GM12878 (cell line): ENCODE measurements around the gene HERC2. TPM values are rescaled to one million over a fixed set of nuclear protein-coding genes. Genes with fewer than 3 reads are reported as not detected.

Experiments
- ATAC-seq: fragments of 200-7000 bp; cut with Tn5 transposase; 3 replicates; pipeline ENCODE4 v1.9.1; 2020; ENCODE audit warnings: mild to moderate bottlenecking, moderate library complexity
- BruUV-seq: library from RNA; stranded (reverse); fragments of 400-500 nt; replicated peaks from 2 replicates; lab custom pipeline; 2021; lab: Mats Ljungman, UMichigan
- CTCF ChIA-PET: fragments of 300-600 bp; sonication (Branson Sonifier 250); formaldehyde crosslinking; extraction: SDS; loops from one replicate; lab custom pipeline; 2021; ENCODE audit warnings: inconsistent platforms; lab: Yijun Ruan, JAX
- POLR2A ChIA-PET: fragments of 350-600 bp; formaldehyde crosslinking; extraction: SDS; loops from one replicate; lab custom pipeline; 2021; ENCODE audit warnings: inconsistent platforms; lab: Charles Lee
- RAD21 ChIA-PET: fragments of 300-600 bp; sonication (Branson Sonifier 250); formaldehyde crosslinking; loops from one replicate; lab custom pipeline; 2023; ENCODE audit warnings: antibody characterized with exemption; ENCODE audit not compliant: unreplicated experiment; lab: Charles Lee
- SMC1A ChIA-PET: fragments of 300-600 bp; sonication (Branson Sonifier 250); formaldehyde crosslinking; loops from one replicate; lab custom pipeline; 2023; ENCODE audit not compliant: unreplicated experiment, uncharacterized antibody; lab: Charles Lee
- DNase-seq: peaks from one replicate; pipeline ENCODE4 v3.0.0-alpha.2; 2011; ENCODE audit warnings: low read depth, low spot score
- FAIRE-seq: peaks from 3 replicates; lab custom pipeline; 2011; peaks lifted over from hg19 to GRCh38; lab: Jason Lieb, UNC
- H2AFZ ChIP-seq: 2 replicates; pipeline ENCODE4 v1.6.0; 2011; ENCODE audit warnings: low read depth, low read length, control low read depth; ENCODE audit not compliant: control insufficient read depth
- H3K27ac ChIP-seq: 2 replicates; pipeline ENCODE4 v1.5.1; 2011; ENCODE audit warnings: control low read depth; ENCODE audit not compliant: control insufficient read depth, insufficient read depth
- H3K27me3 ChIP-seq, 2 experiments: replicated peaks in 1 of 2; 2 replicates each; pipeline versions ENCODE4 v1.6.0 to v1.6.1; 2011; ENCODE audit warnings: low read length in 1 of 2; ENCODE audit not compliant: control insufficient read depth in 2 of 2, insufficient read depth in 2 of 2
- H3K36me3 ChIP-seq, 2 experiments: 2 replicates each; pipeline ENCODE4 v1.5.1; 2011; ENCODE audit warnings: low read length in 1 of 2; ENCODE audit not compliant: control insufficient read depth in 2 of 2, insufficient read depth in 2 of 2
- H3K4me1 ChIP-seq: 2 replicates; pipeline ENCODE4 v1.6.1; 2011; ENCODE audit warnings: mild to moderate bottlenecking, low read length, moderate library complexity, mixed read lengths; ENCODE audit not compliant: control insufficient read depth, insufficient read depth
- H3K4me2 ChIP-seq: 2 replicates; pipeline ENCODE4 v1.6.0; 2011; ENCODE audit warnings: control low read depth; ENCODE audit not compliant: control insufficient read depth, insufficient read depth
- H3K4me3 ChIP-seq: fragments of 200-600 bp; sonication (generic); 2 replicates; pipeline ENCODE4 v1.5.1; 2016
- H3K79me2 ChIP-seq: 2 replicates; pipeline ENCODE4 v1.6.0; 2011; ENCODE audit warnings: low read length; ENCODE audit not compliant: control insufficient read depth, insufficient read depth
- H3K9ac ChIP-seq: 2 replicates; pipeline ENCODE4 v1.8.0; 2011; ENCODE audit warnings: low read length, control low read depth, mixed read lengths; ENCODE audit not compliant: control insufficient read depth, insufficient read depth
- H3K9me3 ChIP-seq: replicated peaks from 3 replicates; pipeline ENCODE4 v1.5.1; 2011; ENCODE audit warnings: mild to moderate bottlenecking, low read length; ENCODE audit not compliant: control insufficient read depth, insufficient read depth
- H4K20me1 ChIP-seq: 2 replicates; pipeline ENCODE4 v1.6.0; 2011; ENCODE audit not compliant: control insufficient read depth, insufficient read depth
- ATF3 ChIP-seq: IDR thresholded peaks from 2 replicates; pipeline ENCODE4 v1.6.1; 2011; ENCODE audit warnings: low read depth, mild to moderate bottlenecking, low read length, moderate library complexity, borderline replicate concordance; ENCODE audit errors: extremely low read depth
- EP300 ChIP-seq, 2 experiments: fragments of 150-350 bp in 1 of 2; IDR thresholded peaks; 2 replicates each; pipeline ENCODE4 v1.6.1; 2011 to 2012; ENCODE audit warnings: low read depth in 2 of 2, low read length in 2 of 2, borderline replicate concordance in 1 of 2, improper control_type of control experiment in 1 of 2, inconsistent platforms in 1 of 2; ENCODE audit not compliant: control insufficient read depth in 1 of 2
- IKZF1 ChIP-seq: fragments of 450-650 bp; conservative IDR thresholded peaks from 2 replicates; pipeline ENCODE4 v1.6.1; 2017; ENCODE audit warnings: antibody characterized with exemption, mild to moderate bottlenecking
- NFIC ChIP-seq: IDR thresholded peaks from 2 replicates; pipeline ENCODE4 v1.6.1; 2012; ENCODE audit warnings: low read depth, mild to moderate bottlenecking, inconsistent platforms, low read length, moderate library complexity
- PAX5 ChIP-seq: IDR thresholded peaks from 2 replicates; pipeline ENCODE4 v1.6.1; 2011; ENCODE audit warnings: low read depth, low read length, borderline replicate concordance
- PML ChIP-seq: IDR thresholded peaks from 2 replicates; pipeline ENCODE4 v1.6.1; 2012; ENCODE audit warnings: low read length, inconsistent platforms
- RCOR1 ChIP-seq: conservative IDR thresholded peaks from 2 replicates; pipeline ENCODE4 v1.6.1; 2012; ENCODE audit warnings: low read depth, low read length, improper control_type of control experiment
- SMC3 ChIP-seq: IDR thresholded peaks from 2 replicates; pipeline ENCODE4 v1.6.1; 2011; ENCODE audit warnings: low read length, improper control_type of control experiment, borderline replicate concordance
- ZNF622 ChIP-seq: fragments of 450-650 bp; IDR thresholded peaks from 2 replicates; pipeline ENCODE4 v1.6.1; 2017; ENCODE audit warnings: mild to moderate bottlenecking, inconsistent platforms
- WGBS: methylation state at CpG from one replicate; pipeline ENCODE4 v1.1.6; 2016; ENCODE audit warnings: low lambda C conversion rate; ENCODE audit not compliant: insufficient replicate concordance, insufficient coverage; ENCODE audit errors: missing lambda C conversion rate; 5-methylcytosine and 5-hydroxymethylcytosine counted together
- in situ Hi-C: fragments of 300-500 bp; cut with MboI; formaldehyde crosslinking; loops from 9 replicates; pipeline ENCODE4 v1.14.3; 2018; ENCODE audit warnings: mixed read lengths
- intact Hi-C: fragments of 100-400 bp; cut with micrococcal nuclease; formaldehyde crosslinking; loops from one replicate; pipeline ENCODE4 v1.14.2; 2022; ENCODE audit not compliant: unreplicated experiment
- polyA plus RNA-seq, 11 experiments: library from polyadenylated mRNA; depleted of rRNA in 4 of 11; unstranded in 6 of 11; stranded (reverse) in 5 of 11; fragments of >200 nt; fragmentation: Nextera tagmentation in 4 of 11; fragmentation: Illumina TruSeq in 1 of 11; extraction: Ambion mirVana in 4 of 11; extraction: Trizol in 1 of 11; gene quantifications; 1 replicate in 1 of 11; 2 replicates in 10 of 11; pipeline versions ENCODE4 v1.2.1 to v1.2.3, GENCODE V29; 2011 to 2016; ENCODE audit warnings: inconsistent platforms in 2 of 11, missing spikeins in 2 of 11, low read depth in 1 of 11
- total RNA-seq, 4 experiments: library from RNA; depleted of rRNA in 3 of 4; stranded (reverse); fragments of >200 nt in 3 of 4; fragmentation: Illumina TruSeq in 1 of 4; extraction: Trizol in 1 of 4; gene quantifications; 2 replicates each; pipeline versions ENCODE4 v1.2.1 to v1.2.3, GENCODE V29; 2013 to 2021
- TF ChIP-seq, protein P1 (sequence below): fragments of 450-650 bp; formaldehyde crosslinking; IDR thresholded peaks from 2 replicates; pipeline ENCODE4 v1.5.0; 2022; ENCODE audit warnings: mild to moderate bottlenecking, missing genetic modification characterization

HERC2 gene
- total and polyA plus RNA-seq, 10 of the 15 experiments (the other 5 are each of a cell fraction or from before 2014, with no cell fraction given): 6.1 to 39.0 (median 24.0) TPM

GRCh38 chr15:28098360-28098765, 223.6 kb downstream of the HERC2 start:
- TF ChIP-seq IKZF1 (no peak), PAX5 (no peak), RCOR1 (no peak), NFIC (no peak), ATF3 (no peak), SMC3 (no peak), PML (no peak), EP300 (IDR thresholded peaks at IDR 0.05; ENCODE audit: borderline replicate concordance in 1 of 2, control insufficient read depth in 1 of 2, low read depth in 2 of 2, low read length in 2 of 2) (no peak), ZNF622 (no peak)
- TF ChIP-seq, protein P1, sequence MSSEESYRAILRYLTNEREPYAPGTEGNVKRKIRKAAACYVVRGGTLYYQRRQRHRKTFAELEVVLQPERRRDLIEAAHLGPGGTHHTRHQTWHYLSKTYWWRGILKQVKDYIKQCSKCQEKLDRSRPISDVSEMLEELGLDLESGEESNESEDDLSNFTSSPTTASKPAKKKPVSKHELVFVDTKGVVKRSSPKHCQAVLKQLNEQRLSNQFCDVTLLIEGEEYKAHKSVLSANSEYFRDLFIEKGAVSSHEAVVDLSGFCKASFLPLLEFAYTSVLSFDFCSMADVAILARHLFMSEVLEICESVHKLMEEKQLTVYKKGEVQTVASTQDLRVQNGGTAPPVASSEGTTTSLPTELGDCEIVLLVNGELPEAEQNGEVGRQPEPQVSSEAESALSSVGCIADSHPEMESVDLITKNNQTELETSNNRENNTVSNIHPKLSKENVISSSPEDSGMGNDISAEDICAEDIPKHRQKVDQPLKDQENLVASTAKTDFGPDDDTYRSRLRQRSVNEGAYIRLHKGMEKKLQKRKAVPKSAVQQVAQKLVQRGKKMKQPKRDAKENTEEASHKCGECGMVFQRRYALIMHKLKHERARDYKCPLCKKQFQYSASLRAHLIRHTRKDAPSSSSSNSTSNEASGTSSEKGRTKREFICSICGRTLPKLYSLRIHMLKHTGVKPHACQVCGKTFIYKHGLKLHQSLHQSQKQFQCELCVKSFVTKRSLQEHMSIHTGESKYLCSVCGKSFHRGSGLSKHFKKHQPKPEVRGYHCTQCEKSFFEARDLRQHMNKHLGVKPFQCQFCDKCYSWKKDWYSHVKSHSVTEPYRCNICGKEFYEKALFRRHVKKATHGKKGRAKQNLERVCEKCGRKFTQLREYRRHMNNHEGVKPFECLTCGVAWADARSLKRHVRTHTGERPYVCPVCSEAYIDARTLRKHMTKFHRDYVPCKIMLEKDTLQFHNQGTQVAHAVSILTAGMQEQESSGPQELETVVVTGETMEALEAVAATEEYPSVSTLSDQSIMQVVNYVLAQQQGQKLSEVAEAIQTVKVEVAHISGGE: no peak
- ChIA-PET POLR2A (no interaction called here), RAD21 (no interaction called here), CTCF (no interaction called here), SMC1A (no interaction called here)
- FAIRE-seq (no peak), DNase-seq (no peak), ATAC-seq (no peak)
- WGBS: 4% methylated on average over 11 of the region's 11 CpGs
- Histone ChIP-seq H3K27ac (no peak overlapping the region), H2AFZ (no peak overlapping the region), H4K20me1 (no peaks in the 10 kb centered on the region), H3K4me2 (no peak overlapping the region), H3K9ac (no peak overlapping the region), H3K4me3 (no peak overlapping the region), H3K27me3 (peaks cover 19 to 20% of the 10 kb centered on the region in 2 experiments), H3K79me2 (no peaks in the 10 kb centered on the region), H3K9me3 (no peaks in the 10 kb centered on the region), H3K4me1 (peaks cover 6% of the 10 kb centered on the region), H3K36me3 (no peaks in the 10 kb centered on the region)
- in situ Hi-C loops: no loop called here
- intact Hi-C loops: no loop called here
- BruUV-seq: no TSS peak
